Sigmoid colon (tissue), 7 donors: ENCODE data around the gene CYP2W1. TPM values are rescaled to one million over a fixed set of nuclear protein-coding genes. Genes with fewer than 3 reads are reported as not detected.

Experiments used
- DNase-seq: peaks from one replicate; pipeline ENCODE4 v3.0.0-alpha.2; 2019
- H3K27ac ChIP-seq, 4 donors: fragments of 200-600 bp; sonication (generic); one replicate each; pipeline ENCODE4 v1.5.1; 2016 to 2019; ENCODE audit warnings: mild to moderate bottlenecking in 1 of 4
- H3K27me3 ChIP-seq, 3 donors: fragments of 200-600 bp; sonication (generic); one replicate each; pipeline ENCODE4 v1.5.1; 2019; ENCODE audit warnings: mild to moderate bottlenecking in 1 of 3
- H3K36me3 ChIP-seq, 4 donors: fragments of 200-600 bp; sonication (generic); one replicate each; pipeline ENCODE4 v1.5.1; 2016 to 2019
- H3K4me1 ChIP-seq, 4 donors: fragments of 200-600 bp; sonication (generic); one replicate each; pipeline ENCODE4 v1.5.1; 2017 to 2019
- H3K4me3 ChIP-seq, 4 donors: fragments of 200-600 bp; sonication (generic); one replicate each; pipeline ENCODE4 v1.5.1; 2017 to 2019; ENCODE audit warnings: mild to moderate bottlenecking in 2 of 4, moderate library complexity in 1 of 4
- H3K9me3 ChIP-seq, 4 donors: fragments of 200-600 bp in 3 of 4; sonication (generic) in 3 of 4; one replicate each; pipeline versions ENCODE4 v1.5.1 to v1.6.1; 2013 to 2019
- CTCF ChIP-seq, 4 experiments: fragments of 450-650 bp in 3 of 4; fragments of 200-600 bp in 1 of 4; IDR thresholded peaks; one replicate each; pipeline ENCODE4 v1.5.1; 2016 to 2019; ENCODE audit warnings: antibody characterized with exemption in 4 of 4, mild to moderate bottlenecking in 3 of 4, moderate library complexity in 2 of 4
- EP300 ChIP-seq, 4 donors: sonication (generic); formaldehyde crosslinking; IDR thresholded peaks; one replicate each; pipeline ENCODE4 v1.6.1; 2017; ENCODE audit warnings: antibody characterized with exemption in 4 of 4
- POLR2A ChIP-seq, 2 donors: fragments of 450-650 bp; IDR thresholded peaks; one replicate each; pipeline ENCODE4 v1.6.1; 2016; ENCODE audit warnings: antibody characterized with exemption in 2 of 2, mild to moderate bottlenecking in 2 of 2, moderate library complexity in 2 of 2
- POLR2AphosphoS5 ChIP-seq, 4 donors: sonication (generic); formaldehyde crosslinking; IDR thresholded peaks; one replicate each; pipeline ENCODE4 v1.6.1; 2017; ENCODE audit warnings: antibody characterized with exemption in 4 of 4
- WGBS, 2 donors: extraction: QIAGEN DNeasy Blood & Tissue Kit; methylation state at CpG; one replicate each; pipeline ENCODE4 v1.1.7; 2013; 5-methylcytosine and 5-hydroxymethylcytosine counted together
- intact Hi-C: fragments of 100-400 bp; cut with DNase I; formaldehyde crosslinking; loops from one replicate; pipeline ENCODE4 v1.15.1; 2023
- polyA plus RNA-seq, 3 donors: library from polyadenylated mRNA; stranded (reverse); fragments of 200-250 nt; gene quantifications; one replicate each; pipeline ENCODE4 v1.2.3, GENCODE V29; 2013
- total RNA-seq, 4 donors: library from RNA; depleted of rRNA; stranded (reverse); fragments of >200 nt; gene quantifications; one replicate each; pipeline ENCODE4 v1.1.0, GENCODE V29; 2016
- donor health status: healthy with polysubstance abuse.
- donor health status: Bipolar disorder and iron deficiency.
- donor health status: healthy.

The CYP2W1 gene
- total and polyA plus RNA-seq, 7 donors: 0.83 to 3.8 TPM; not detected in 5

DNA sequence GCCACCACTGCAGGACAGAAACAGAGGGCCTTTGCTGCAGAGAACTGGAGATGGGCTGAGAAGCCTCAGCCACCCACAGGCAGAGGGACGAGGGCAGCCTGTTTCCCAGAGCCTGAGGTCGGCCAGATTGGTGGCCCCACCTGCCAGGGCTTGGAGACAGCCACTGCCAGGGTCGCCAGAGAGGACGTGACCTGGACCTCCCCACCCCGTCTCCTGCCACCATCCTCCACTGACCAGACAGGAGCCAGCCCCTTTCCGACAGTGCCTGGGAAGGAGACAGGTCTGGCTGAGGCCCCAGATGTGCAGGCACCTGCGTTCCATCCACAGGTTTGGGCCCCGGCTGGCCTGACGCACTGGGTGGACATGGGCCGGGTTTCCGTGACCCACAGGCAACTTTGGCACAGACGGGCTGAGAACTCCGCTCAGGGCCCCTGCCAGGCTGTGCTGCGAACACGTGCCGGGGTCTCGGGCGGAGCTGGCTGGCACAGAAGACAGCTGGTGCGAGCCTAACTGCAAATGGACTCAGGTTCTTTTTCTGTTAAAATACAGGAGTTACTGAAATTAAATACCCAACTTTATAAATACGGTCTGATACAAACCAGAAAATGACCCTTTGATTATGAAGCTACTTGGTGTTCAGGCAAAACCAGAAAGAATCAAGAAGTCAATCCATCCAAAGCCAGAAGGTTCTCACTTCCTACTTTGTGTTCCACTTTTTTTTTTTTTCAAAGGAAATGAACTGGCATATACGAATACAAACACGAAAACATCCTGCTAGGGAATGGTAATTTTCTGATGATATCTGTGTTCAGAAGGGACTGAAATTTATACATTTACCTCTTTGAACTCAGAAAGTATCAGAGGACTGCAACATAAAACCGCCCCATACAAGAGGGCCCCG, 14.5 kb upstream of the CYP2W1 start:
- 89 to 92% methylated on average over 24 of the region's 24 CpGs for WGBS, 2 donors
- Histone ChIP-seq H3K4me3 (no peak overlapping the region), H3K27ac (no peak overlapping the region), H3K9me3 (no peaks in the 10 kb centered on the region), H3K4me1 (peaks cover 0 to 40% (median 39%) of the 10 kb centered on the region in 4 donors), H3K36me3 (peaks cover 17 to 65% (median 31%) of the 10 kb centered on the region in 4 donors), H3K27me3 (no peaks in the 10 kb centered on the region)
- TF ChIP-seq EP300 (IDR thresholded peaks at IDR 0.05): no peak
- no peak for TF ChIP-seq CTCF (IDR thresholded peaks at IDR 0.05)
- no peak for TF ChIP-seq POLR2AphosphoS5 (IDR thresholded peaks at IDR 0.05)
- DNase-seq: no peak
- intact Hi-C loops: no loop called here

DNA sequence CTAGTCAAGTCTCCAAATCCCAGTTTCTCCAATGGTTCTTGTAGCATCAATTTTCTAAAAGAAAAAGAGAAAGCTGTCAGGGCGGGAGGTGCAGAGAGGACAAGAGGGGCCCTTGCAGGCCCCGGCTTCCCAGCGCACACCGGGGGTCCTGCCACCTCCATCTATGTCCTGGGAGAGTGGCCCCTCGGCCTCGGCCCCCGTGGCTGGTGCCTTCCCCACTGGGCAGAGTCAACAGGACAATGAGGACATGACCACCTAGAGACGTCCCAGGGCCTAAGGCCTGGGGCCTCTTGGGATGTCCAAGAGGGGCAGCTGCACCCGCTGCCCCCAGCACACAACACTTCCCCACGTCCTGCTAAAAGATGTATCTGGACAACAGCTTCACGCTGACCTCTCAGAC, 13.6 kb upstream of the CYP2W1 start:
- Histone ChIP-seq H3K27me3 (no peaks in the 10 kb centered on the region), H3K4me1 (peaks cover 0 to 40% (median 39%) of the 10 kb centered on the region in 4 donors), H3K27ac (no peak overlapping the region), H3K36me3 (peaks cover 17 to 65% (median 31%) of the 10 kb centered on the region in 4 donors), H3K9me3 (no peaks in the 10 kb centered on the region), H3K4me3 (no peak overlapping the region)
- DNase-seq: no peak
- intact Hi-C loops: no loop called here
- TF ChIP-seq EP300 (IDR thresholded peaks at IDR 0.05): no peak
- no peak for TF ChIP-seq POLR2AphosphoS5 (IDR thresholded peaks at IDR 0.05)
- no peak for TF ChIP-seq CTCF (IDR thresholded peaks at IDR 0.05)
- no peak for TF ChIP-seq POLR2A (IDR thresholded peaks at IDR 0.05)
- WGBS, 2 donors: 88 to 94% methylated on average over 11 of the region's 11 CpGs

DNA sequence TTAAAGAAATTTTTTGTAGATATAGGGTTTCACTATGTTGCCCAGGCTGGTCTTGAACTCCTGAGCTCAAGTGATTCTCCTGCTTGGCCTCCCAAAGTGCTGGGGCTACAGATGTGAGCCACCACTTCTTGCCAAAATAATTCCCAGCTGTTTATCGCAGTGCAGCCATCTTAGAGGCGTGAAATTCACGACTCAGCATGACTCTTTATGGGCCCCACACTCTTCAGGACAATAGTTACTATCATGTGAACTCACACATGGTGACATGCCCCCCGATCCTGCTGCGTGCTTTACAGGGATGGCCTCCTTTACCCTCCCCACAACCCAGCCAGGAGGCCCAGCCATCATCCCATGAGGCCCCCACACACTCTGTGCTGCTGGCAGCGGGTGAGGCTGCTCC, 12.2 kb upstream of the CYP2W1 start:
- H3K9me3 ChIP-seq: no peaks in the 10 kb centered on the region
- H3K27ac ChIP-seq: no peak overlapping the region
- 87 to 92% methylated on average over 6 of the region's 6 CpGs for WGBS, 2 donors
- H3K36me3 ChIP-seq: peaks cover 17 to 65% (median 31%) of the 10 kb centered on the region in 4 donors
- H3K4me3 ChIP-seq: no peak overlapping the region
- TF ChIP-seq POLR2A (IDR thresholded peaks at IDR 0.05): no peak
- TF ChIP-seq POLR2AphosphoS5 (IDR thresholded peaks at IDR 0.05): no peak
- TF ChIP-seq EP300 (IDR thresholded peaks at IDR 0.05): no peak
- TF ChIP-seq CTCF (IDR thresholded peaks at IDR 0.05): no peak
- peaks cover 0 to 35% (median 32%) of the 10 kb centered on the region in 4 donors for H3K4me1 ChIP-seq
- H3K27me3 ChIP-seq: no peaks in the 10 kb centered on the region
- intact Hi-C loops: no loop called here
- no peak for DNase-seq

DNA sequence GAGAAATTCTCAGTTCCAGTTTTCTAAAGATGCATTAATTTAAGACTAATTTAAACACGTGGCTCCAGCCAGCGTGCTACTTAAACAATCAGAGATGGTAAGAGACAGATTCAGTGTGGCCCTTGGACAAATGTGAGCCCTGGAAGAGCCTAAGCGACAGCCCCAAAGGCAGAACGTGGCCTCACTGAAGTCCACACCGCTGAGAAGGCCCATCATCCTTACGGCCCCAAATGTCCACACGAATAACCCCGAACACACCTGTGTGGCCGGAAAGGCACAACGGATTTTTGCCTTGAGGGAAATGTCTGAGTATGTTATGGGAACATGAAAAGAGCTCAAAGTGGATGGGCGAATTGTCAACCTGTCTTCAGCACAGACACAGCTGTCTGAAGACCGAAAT, 10.9 kb upstream of the CYP2W1 start:
- H3K4me3 ChIP-seq: no peak overlapping the region
- no peak for DNase-seq
- H3K4me1 ChIP-seq: peaks cover 0 to 29% (median 28%) of the 10 kb centered on the region in 4 donors
- no peaks in the 10 kb centered on the region for H3K9me3 ChIP-seq
- 87 to 93% methylated on average over 12 of the region's 12 CpGs for WGBS, 2 donors
- H3K36me3 ChIP-seq: peaks cover 17 to 59% (median 30%) of the 10 kb centered on the region in 4 donors
- TF ChIP-seq POLR2A (IDR thresholded peaks at IDR 0.05) (no peak), EP300 (IDR thresholded peaks at IDR 0.05) (no peak), CTCF (IDR thresholded peaks at IDR 0.05) (no peak), POLR2AphosphoS5 (IDR thresholded peaks at IDR 0.05) (no peak)
- H3K27ac ChIP-seq: no peak overlapping the region
- H3K27me3 ChIP-seq: no peaks in the 10 kb centered on the region
- intact Hi-C loops: no loop called here
